DOHH2 (cell line): ENCODE measurements around the gene CCR7.

Experiments
- H3F3A ChIP-seq: fragments of 200-600 bp; sonication (generic), shearing (Covaris generic); 2 replicates; pipeline ENCODE4 v1.6.0; 2016; ENCODE audit warnings: antibody characterized with exemption, mild to moderate bottlenecking; ENCODE audit not compliant: control insufficient read depth, insufficient read depth
- H3K27ac ChIP-seq: fragments of 200-600 bp; sonication (generic); 2 replicates; pipeline ENCODE4 v1.5.1; 2014; ENCODE audit warnings: low read depth, mild to moderate bottlenecking, low read length, moderate library complexity
- H3K27me3 ChIP-seq: fragments of 200-600 bp; sonication (generic); 2 replicates; pipeline ENCODE4 v1.6.1; 2014; ENCODE audit warnings: mild to moderate bottlenecking, low read length, mixed read lengths; ENCODE audit not compliant: control insufficient read depth
- H3K36me3 ChIP-seq: fragments of 200-600 bp; sonication (generic); 2 replicates; pipeline ENCODE4 v1.6.1; 2014; ENCODE audit warnings: mild to moderate bottlenecking, low read length, moderate library complexity, mixed read lengths; ENCODE audit not compliant: control insufficient read depth
- H3K4me1 ChIP-seq: fragments of 200-600 bp; sonication (generic); 2 replicates; pipeline ENCODE4 v1.6.1; 2014; ENCODE audit warnings: mild to moderate bottlenecking, low read length, mixed read lengths; ENCODE audit not compliant: control insufficient read depth
- H3K4me2 ChIP-seq: fragments of 200-600 bp; sonication (generic); 2 replicates; pipeline ENCODE4 v1.6.0; 2014; ENCODE audit warnings: mild to moderate bottlenecking, low read length, moderate library complexity
- H3K4me3 ChIP-seq: fragments of 200-600 bp; sonication (generic); 2 replicates; pipeline ENCODE4 v1.5.1; 2014; ENCODE audit warnings: mild to moderate bottlenecking, low read length, mixed read lengths
- H3K79me2 ChIP-seq: fragments of 200-600 bp; sonication (generic); 2 replicates; pipeline ENCODE4 v1.6.1; 2014; ENCODE audit warnings: mild to moderate bottlenecking, low read length, mixed read lengths; ENCODE audit not compliant: control insufficient read depth
- H3K9me2 ChIP-seq: fragments of 200-600 bp; sonication (generic); replicated peaks from 2 replicates; pipeline ENCODE4 v1.6.1; 2014; ENCODE audit warnings: mild to moderate bottlenecking, low read length, mixed read lengths; ENCODE audit not compliant: control insufficient read depth
- H3K9me3 ChIP-seq: fragments of 200-600 bp; sonication (generic); 2 replicates; pipeline ENCODE4 v1.6.1; 2014; ENCODE audit warnings: antibody characterized with exemption, low read length, mixed read lengths; ENCODE audit not compliant: control insufficient read depth, insufficient read depth
- H4K20me1 ChIP-seq: fragments of 200-600 bp; sonication (generic); 2 replicates; pipeline ENCODE4 v1.6.0; 2014; ENCODE audit warnings: low read depth, mild to moderate bottlenecking, antibody characterized with exemption, low read length, moderate library complexity; ENCODE audit not compliant: control insufficient read depth, insufficient read depth
- EZH2phosphoT487 ChIP-seq: fragments of 200-600 bp; sonication (generic); IDR thresholded peaks from 2 replicates; pipeline ENCODE4 v1.6.1; 2017; ENCODE audit warnings: borderline replicate concordance, mild to moderate bottlenecking, antibody characterized with exemption, low read length, moderate library complexity, mixed read lengths
- TF ChIP-seq, protein P1 (sequence below): fragments of 200-600 bp; sonication (generic); IDR thresholded peaks from one replicate; pipeline ENCODE4 v1.5.1; 2014; ENCODE audit warnings: antibody characterized with exemption, mild to moderate bottlenecking, low read depth, low read length; ENCODE audit not compliant: poor library complexity, severe bottlenecking

Gene CCR7

DNA sequence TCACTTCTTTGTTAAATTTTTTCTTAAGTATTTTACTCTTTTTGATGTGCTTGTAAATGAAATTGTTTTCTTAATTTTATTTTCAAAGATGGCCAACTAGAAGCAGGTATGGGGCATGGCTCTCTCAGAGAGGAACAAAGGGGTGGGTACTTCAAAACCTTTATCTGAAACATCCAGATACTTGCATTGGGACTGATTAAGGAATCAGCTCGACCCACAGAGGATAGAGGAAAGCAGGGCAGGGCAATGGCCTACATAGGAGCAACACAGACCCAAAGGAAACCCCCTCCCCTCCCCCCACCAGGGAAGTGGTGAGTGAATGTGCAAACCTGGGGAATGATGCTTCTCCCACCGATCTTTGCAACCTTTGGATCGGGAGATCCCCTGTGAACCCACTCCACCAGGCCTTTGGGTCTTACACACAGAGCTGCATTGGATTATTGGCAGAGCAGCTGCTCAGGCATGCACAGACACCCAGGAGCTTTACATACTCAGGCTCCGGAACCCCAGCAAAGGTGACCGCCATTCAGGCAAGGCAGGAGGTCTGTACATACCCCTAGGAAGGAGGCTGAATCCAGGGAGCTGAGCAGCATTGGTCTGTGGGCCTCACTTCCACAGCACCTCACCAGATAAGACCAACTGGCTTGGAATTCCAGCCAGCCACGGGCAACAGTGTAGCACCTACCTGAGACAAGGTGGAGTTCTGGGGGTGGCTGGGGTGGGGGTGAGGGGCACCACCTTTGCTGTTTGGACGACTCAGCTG lies 3.0 kb upstream of the CCR7 start:
- no peaks in the 10 kb centered on the region for H3K36me3 ChIP-seq
- H4K20me1 ChIP-seq: no peaks in the 10 kb centered on the region
- H3K79me2 ChIP-seq: no peaks in the 10 kb centered on the region
- TF ChIP-seq EZH2phosphoT487: no peak
- TF ChIP-seq, protein P1, sequence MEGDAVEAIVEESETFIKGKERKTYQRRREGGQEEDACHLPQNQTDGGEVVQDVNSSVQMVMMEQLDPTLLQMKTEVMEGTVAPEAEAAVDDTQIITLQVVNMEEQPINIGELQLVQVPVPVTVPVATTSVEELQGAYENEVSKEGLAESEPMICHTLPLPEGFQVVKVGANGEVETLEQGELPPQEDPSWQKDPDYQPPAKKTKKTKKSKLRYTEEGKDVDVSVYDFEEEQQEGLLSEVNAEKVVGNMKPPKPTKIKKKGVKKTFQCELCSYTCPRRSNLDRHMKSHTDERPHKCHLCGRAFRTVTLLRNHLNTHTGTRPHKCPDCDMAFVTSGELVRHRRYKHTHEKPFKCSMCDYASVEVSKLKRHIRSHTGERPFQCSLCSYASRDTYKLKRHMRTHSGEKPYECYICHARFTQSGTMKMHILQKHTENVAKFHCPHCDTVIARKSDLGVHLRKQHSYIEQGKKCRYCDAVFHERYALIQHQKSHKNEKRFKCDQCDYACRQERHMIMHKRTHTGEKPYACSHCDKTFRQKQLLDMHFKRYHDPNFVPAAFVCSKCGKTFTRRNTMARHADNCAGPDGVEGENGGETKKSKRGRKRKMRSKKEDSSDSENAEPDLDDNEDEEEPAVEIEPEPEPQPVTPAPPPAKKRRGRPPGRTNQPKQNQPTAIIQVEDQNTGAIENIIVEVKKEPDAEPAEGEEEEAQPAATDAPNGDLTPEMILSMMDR: no peak
- no peaks in the 10 kb centered on the region for H3K9me2 ChIP-seq
- peaks cover 43% of the 10 kb centered on the region for H3K27me3 ChIP-seq
- H3F3A ChIP-seq: no peaks in the 10 kb centered on the region
- no peak overlapping the region for H3K4me2 ChIP-seq
- H3K4me1 ChIP-seq: peaks cover 10% of the 10 kb centered on the region
- H3K4me3 ChIP-seq: no peak overlapping the region
- H3K27ac ChIP-seq: no peak overlapping the region
- peaks cover 13% of the 10 kb centered on the region for H3K9me3 ChIP-seq

DNA sequence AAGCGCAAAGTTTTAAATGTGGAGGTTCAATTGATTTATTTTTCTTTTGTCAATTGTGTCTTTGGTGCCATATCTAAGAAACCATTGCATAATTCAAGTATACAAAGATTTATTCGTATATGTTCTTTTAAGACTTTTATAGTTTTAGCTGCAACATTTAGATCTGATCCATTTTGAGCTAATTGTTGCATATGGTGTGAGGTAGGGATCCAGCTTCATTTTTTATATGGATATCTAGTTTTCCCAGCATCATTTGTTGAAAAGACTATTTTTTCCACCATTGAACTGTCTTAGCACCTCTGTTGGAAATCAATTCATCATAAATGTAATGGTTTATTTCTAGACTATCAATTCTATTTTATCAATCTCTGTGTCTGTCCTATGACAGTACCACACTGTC lies 2.1 kb upstream of the CCR7 start:
- no peak overlapping the region for H3K4me2 ChIP-seq
- H3K36me3 ChIP-seq: no peaks in the 10 kb centered on the region
- no peaks in the 10 kb centered on the region for H3K79me2 ChIP-seq
- peaks cover 13% of the 10 kb centered on the region for H3K9me3 ChIP-seq
- peaks cover 5% of the 10 kb centered on the region for H3K4me1 ChIP-seq
- no peak overlapping the region for H3K27ac ChIP-seq
- no peak for TF ChIP-seq EZH2phosphoT487
- H3K9me2 ChIP-seq: no peaks in the 10 kb centered on the region
- H4K20me1 ChIP-seq: no peaks in the 10 kb centered on the region
- no peaks in the 10 kb centered on the region for H3F3A ChIP-seq
- H3K4me3 ChIP-seq: no peak overlapping the region
- H3K27me3 ChIP-seq: peaks cover 51% of the 10 kb centered on the region

DNA sequence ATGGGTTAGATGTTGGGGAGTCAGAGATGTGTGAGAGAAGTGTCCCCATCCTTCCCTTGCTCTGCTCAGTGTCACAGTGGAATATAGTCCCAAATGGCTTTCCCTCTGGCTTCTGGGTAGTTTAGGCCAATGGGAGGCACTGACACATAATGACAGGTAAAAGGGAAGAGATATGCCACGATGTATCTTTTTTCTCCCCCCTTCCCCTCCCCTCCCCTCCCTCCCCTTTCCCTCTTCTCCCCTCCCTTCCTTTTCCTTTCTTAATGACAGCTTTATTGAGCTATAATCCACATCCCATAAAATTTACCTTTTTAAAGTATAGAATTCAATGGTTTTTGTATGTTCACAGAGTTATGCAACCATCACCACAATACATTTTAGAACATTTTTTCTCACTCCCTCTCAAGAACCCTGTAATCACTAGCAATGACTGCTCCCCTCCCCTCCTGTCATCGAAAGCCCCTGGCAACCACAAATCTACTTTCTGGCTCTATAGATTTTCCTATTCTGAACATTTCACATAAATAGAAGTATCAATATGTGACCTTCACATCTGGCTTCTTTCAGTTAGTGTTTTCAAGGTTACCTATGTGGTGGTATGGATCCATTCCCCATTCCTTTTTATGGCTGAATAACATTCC lies 617 bp upstream of the CCR7 start:
- H4K20me1 ChIP-seq: no peaks in the 10 kb centered on the region
- no peak overlapping the region for H3K4me2 ChIP-seq
- H3K9me2 ChIP-seq: no peaks in the 10 kb centered on the region
- no peak overlapping the region for H3K27ac ChIP-seq
- H3K79me2 ChIP-seq: no peaks in the 10 kb centered on the region
- H3K27me3 ChIP-seq: peaks cover 63% of the 10 kb centered on the region
- no peaks in the 10 kb centered on the region for H3F3A ChIP-seq
- TF ChIP-seq, protein P1: no peak
- no peak for TF ChIP-seq EZH2phosphoT487
- H3K9me3 ChIP-seq: peaks cover 7% of the 10 kb centered on the region; the same call in 1 of the 2 replicates
- no peaks in the 10 kb centered on the region for H3K36me3 ChIP-seq
- H3K4me3 ChIP-seq: no peak overlapping the region
- H3K4me1 ChIP-seq: peaks cover 6% of the 10 kb centered on the region
